Transverse colon (tissue), 4 donors: ENCODE results near the gene COL23A1. TPM values are rescaled to one million over a fixed set of nuclear protein-coding genes. Genes with fewer than 3 reads are reported as not detected.
A peak's percentile ranks its signal among the peaks of the same experiment; 100 is the strongest.
"Not testable (repeated sequence)": the region's sequence is repeated elsewhere in the genome, so short reads cannot be mapped to it uniquely, and the experiment has no call there.

Experiments used
- DNase-seq: peaks from one replicate; pipeline ENCODE4 v3.0.0-alpha.2; 2019
- H3K27ac ChIP-seq, 4 donors: fragments of 200-600 bp; sonication (generic); 2 replicates each; pipeline ENCODE4 v1.5.1; 2016 to 2018; ENCODE audit warnings: inconsistent platforms in 4 of 4
- H3K27me3 ChIP-seq: fragments of 200-600 bp; sonication (generic); 2 replicates; pipeline ENCODE4 v1.5.1; 2017; ENCODE audit warnings: inconsistent platforms
- H3K36me3 ChIP-seq, 4 donors: fragments of 200-600 bp; sonication (generic); 2 replicates each; pipeline ENCODE4 v1.5.1; 2017 to 2019; ENCODE audit warnings: inconsistent platforms in 4 of 4
- H3K4me1 ChIP-seq, 4 donors: fragments of 200-600 bp; sonication (generic); 2 replicates each; pipeline ENCODE4 v1.5.1; 2017 to 2020; ENCODE audit warnings: inconsistent platforms in 4 of 4
- H3K4me3 ChIP-seq, 4 donors: fragments of 200-600 bp; sonication (generic); 1 replicate in 1 of 4; 2 replicates in 3 of 4; pipeline versions ENCODE4 v1.5.1 to v1.6.1; 2017 to 2019; ENCODE audit warnings: inconsistent platforms in 4 of 4
- H3K9me3 ChIP-seq, 2 donors: fragments of 200-600 bp; sonication (generic); 2 replicates each; pipeline ENCODE4 v1.5.1; 2017 to 2019; ENCODE audit warnings: inconsistent platforms in 2 of 2
- EP300 ChIP-seq: sonication (generic); formaldehyde crosslinking; IDR thresholded peaks from one replicate; pipeline ENCODE4 v1.6.1; 2017; ENCODE audit warnings: antibody characterized with exemption, low read depth
- POLR2A ChIP-seq: fragments of 450-650 bp; IDR thresholded peaks from one replicate; pipeline ENCODE4 v1.6.1; 2016; ENCODE audit warnings: antibody characterized with exemption, mild to moderate bottlenecking, moderate library complexity
- POLR2AphosphoS5 ChIP-seq, 3 donors: sonication (generic); formaldehyde crosslinking; IDR thresholded peaks; one replicate each; pipeline ENCODE4 v1.6.1; 2016; ENCODE audit warnings: antibody characterized with exemption in 3 of 3
- WGBS, 2 donors: methylation state at CpG; one replicate each; pipeline ENCODE4 v1.1.5; 2018; ENCODE audit warnings: low coverage in 1 of 2; 5-methylcytosine and 5-hydroxymethylcytosine counted together
- in situ Hi-C, 4 donors: fragments of 200-750 bp; cut with MboI; loops; one replicate each; pipeline versions ENCODE4 v1.15.0 to v1.15.1; 2017; ENCODE audit warnings: low sequenced_read_pairs in 3 of 4, low pct_ligation_motif_present in 1 of 4, low pct_unique_long_range_greater_than_20kb in 1 of 4
- intact Hi-C: fragments of 100-400 bp; cut with DNase I; formaldehyde crosslinking; loops from one replicate; pipeline ENCODE4 v1.15.1; 2023; ENCODE audit warnings: low total_unique reads
- total RNA-seq, 4 donors: library from RNA; depleted of rRNA; stranded (reverse); fragments of >200 nt; gene quantifications; one replicate each; pipeline ENCODE4 v1.1.0, GENCODE V29; 2016
- TF ChIP-seq, protein P1 (sequence below), 5 experiments: fragments of 200-600 bp in 3 of 5; fragments of 450-650 bp in 2 of 5; sonication (generic) in 3 of 5; IDR thresholded peaks; 1 replicate in 2 of 5; 2 replicates in 3 of 5; pipeline ENCODE4 v1.5.1; 2016 to 2017; ENCODE audit warnings: antibody characterized with exemption in 5 of 5, inconsistent platforms in 3 of 5, mild to moderate bottlenecking in 2 of 5, moderate library complexity in 1 of 5

COL23A1 gene
- total RNA-seq, 4 donors from 2014 or later: 0.14 to 2.2 (median 1.4) TPM; not detected in 1

DNA sequence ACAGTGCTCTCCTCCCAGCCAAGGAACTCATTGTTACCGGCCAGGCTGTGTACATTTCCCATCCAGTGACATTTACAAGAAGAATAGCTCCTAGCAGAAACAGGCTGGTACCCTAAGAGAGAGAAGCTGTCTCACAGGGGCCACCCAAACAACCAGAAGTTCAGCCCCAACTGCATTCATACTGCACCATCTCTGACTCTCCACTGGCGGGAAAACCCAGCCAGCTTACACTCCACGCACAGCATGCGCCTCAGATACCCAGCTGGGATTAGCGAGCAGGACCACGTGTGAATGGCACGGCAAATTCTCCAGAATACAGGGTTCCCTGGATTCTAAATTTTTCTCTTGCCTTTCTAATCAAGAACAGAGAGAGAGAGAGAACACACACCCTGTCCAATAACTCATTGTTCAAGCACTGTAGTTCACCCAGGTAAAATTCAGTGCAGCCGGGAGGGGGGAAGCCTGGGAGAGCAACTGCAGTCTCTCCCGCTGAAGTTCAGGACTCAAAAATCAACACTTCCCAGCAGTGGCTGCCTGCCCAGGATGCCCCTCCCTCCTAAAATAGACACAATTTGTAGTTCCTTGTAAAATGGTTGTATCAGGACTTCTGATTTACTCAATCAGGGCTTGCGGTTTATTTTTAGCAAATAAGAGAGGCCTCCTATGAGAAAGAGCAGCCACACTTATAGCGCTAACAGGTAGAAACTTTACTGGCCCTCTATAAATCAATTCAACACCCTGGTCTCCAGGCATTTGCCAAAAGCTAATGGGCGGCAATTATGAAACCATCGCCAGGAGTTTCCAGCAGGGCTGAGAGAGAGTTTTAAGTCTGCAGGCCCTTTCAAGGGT is 2.2 kb downstream of the COL23A1 start:
- TF ChIP-seq POLR2A (no peak), POLR2AphosphoS5 (IDR thresholded peaks at IDR 0.05) (no peak), EP300 (no peak)
- TF ChIP-seq, protein P1, sequence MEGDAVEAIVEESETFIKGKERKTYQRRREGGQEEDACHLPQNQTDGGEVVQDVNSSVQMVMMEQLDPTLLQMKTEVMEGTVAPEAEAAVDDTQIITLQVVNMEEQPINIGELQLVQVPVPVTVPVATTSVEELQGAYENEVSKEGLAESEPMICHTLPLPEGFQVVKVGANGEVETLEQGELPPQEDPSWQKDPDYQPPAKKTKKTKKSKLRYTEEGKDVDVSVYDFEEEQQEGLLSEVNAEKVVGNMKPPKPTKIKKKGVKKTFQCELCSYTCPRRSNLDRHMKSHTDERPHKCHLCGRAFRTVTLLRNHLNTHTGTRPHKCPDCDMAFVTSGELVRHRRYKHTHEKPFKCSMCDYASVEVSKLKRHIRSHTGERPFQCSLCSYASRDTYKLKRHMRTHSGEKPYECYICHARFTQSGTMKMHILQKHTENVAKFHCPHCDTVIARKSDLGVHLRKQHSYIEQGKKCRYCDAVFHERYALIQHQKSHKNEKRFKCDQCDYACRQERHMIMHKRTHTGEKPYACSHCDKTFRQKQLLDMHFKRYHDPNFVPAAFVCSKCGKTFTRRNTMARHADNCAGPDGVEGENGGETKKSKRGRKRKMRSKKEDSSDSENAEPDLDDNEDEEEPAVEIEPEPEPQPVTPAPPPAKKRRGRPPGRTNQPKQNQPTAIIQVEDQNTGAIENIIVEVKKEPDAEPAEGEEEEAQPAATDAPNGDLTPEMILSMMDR (IDR thresholded peaks at IDR 0.05): no peak
- in situ Hi-C loops: no loop called here
- Histone ChIP-seq H3K4me1 (peaks cover 0 to 16% (median 12%) of the 10 kb centered on the region in 4 donors), H3K27ac (no peak overlapping the region), H3K27me3 (peaks cover 52% of the 10 kb centered on the region), H3K4me3 (no peak overlapping the region), H3K36me3 (no peaks in the 10 kb centered on the region), H3K9me3 (no peaks in the 10 kb centered on the region)
- intact Hi-C loops: no loop called here
- WGBS, 2 donors: 22 to 52% methylated on average over 5 to 13 of the region's 13 CpGs
- no peak for DNase-seq

DNA sequence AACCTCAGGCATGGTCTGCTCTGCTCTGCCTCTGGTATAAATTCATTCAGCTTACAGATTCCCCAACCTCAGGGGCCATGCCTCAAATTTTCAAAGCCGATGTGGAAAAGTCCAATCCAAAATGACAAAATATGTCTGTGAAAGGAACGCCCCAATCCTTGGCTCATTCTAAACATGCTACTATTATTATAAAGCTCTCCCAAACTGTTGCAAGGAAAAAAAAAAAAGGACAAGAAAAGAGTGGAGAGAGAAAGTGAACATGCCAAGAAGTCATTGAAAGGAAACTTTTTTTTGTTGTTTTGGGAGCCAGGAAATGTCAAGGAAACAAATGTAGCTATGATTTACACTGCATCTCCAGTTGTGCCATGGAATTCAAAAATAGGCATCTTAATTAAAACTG is 3.8 kb downstream of the COL23A1 start:
- H3K36me3 ChIP-seq: no peaks in the 10 kb centered on the region
- TF ChIP-seq POLR2A (no peak), EP300 (no peak), POLR2AphosphoS5 (IDR thresholded peaks at IDR 0.05) (no peak)
- TF ChIP-seq, protein P1 (IDR thresholded peaks at IDR 0.05): no peak
- in situ Hi-C loops: no loop called here
- intact Hi-C loops: no loop called here
- H3K27ac ChIP-seq: no peak overlapping the region
- H3K4me1 ChIP-seq: peaks cover 0 to 16% (median 12%) of the 10 kb centered on the region in 4 donors
- WGBS, 2 donors: 80% methylated on average over 2 of the region's 2 CpGs; no CpG with 5 or more reads in 1 of the 2 donors
- H3K9me3 ChIP-seq: no peaks in the 10 kb centered on the region
- H3K27me3 ChIP-seq: peaks cover 50% of the 10 kb centered on the region
- H3K4me3 ChIP-seq: no peak overlapping the region
- DNase-seq: no peak

DNA sequence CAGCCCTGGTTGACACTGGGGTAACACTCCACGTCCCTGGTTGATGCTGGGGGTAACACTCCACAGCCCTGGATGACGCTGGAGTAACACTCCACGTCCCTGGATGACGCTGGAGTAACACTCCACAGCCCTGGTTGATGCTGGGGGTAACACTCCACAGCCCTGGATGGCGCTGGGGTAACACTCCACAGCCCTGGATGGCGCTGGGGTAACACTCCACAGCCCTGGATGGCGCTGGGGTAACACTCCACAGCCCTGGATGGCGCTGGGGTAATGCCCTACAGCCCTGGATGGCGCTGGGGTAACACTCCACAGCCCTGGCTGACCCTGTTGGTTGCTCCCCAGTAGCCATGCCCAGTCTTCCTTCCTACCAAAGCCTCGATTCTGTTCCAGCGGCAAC is 4.8 kb downstream of the COL23A1 start:
- peaks cover 40% of the 10 kb centered on the region for H3K27me3 ChIP-seq
- WGBS, 2 donors: 73 to 87% methylated on average over 8 to 10 of the region's 11 CpGs
- intact Hi-C loops, H3K27ac ChIP-seq, H3K4me3 ChIP-seq, H3K9me3 ChIP-seq, H3K36me3 ChIP-seq, in situ Hi-C loops: not testable (repeated sequence)
- H3K4me1 ChIP-seq: peaks cover 0 to 12% (median 7%) of the 10 kb centered on the region in 4 donors
- DNase-seq: peak; percentile 22

DNA sequence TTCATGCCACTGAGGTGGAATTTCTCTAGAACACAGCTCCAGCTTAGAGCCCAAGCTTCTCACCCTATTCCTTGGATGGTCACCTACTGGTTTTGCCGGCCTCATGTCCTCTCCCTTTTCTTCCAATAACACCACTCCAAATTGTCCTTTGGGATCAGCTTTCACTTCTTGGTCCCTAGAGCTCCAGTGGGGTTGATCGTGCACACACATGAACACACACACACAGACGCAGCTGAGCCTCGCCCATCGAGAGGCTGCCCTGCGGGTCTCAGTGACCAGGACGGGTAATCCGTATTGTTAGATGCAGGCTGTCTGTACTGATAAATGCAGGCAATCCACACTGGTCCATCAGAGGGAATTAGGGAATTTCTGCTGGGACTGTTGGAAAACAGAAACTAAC is 6.9 kb downstream of the COL23A1 start:
- in situ Hi-C loops (no loop called here), intact Hi-C loops (no loop called here)
- Histone ChIP-seq H3K9me3 (no peaks in the 10 kb centered on the region), H3K27ac (no peak overlapping the region), H3K36me3 (no peaks in the 10 kb centered on the region), H3K27me3 (peaks cover 19% of the 10 kb centered on the region), H3K4me1 (no peaks in the 10 kb centered on the region), H3K4me3 (no peak overlapping the region)
- WGBS, 2 donors: 73 to 89% methylated on average over 2 to 8 of the region's 8 CpGs
- DNase-seq: no peak
- TF ChIP-seq, protein P1 (IDR thresholded peaks at IDR 0.05): no peak
- TF ChIP-seq POLR2AphosphoS5 (IDR thresholded peaks at IDR 0.05): no peak
- TF ChIP-seq POLR2A: no peak
- no peak for TF ChIP-seq EP300
